ENCODE results near the gene FAM185A.
"Not testable (repeated sequence)": the region's sequence is repeated elsewhere in the genome, so short reads cannot be mapped to it uniquely, and the experiment has no call there.

Gene FAM185A

DNA sequence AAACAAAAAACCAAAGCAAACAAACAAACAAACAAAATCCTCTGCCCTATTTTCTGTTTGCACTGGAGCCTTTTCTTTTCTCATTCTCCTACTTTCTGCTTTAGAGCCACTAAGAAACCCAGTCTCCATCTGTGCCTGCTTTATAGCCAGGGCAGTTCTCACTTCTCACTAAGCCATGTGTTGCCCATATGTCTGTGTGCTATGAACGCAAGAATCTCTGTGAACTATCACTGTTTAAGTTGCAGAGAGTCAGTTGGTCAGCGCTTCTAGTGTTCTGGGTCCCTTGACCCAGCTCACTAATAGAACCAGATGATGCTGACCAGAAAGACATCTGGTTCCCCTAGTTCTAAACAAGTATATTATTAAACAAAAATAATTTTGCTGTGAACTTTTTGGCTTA, 81.4 kb downstream of the FAM185A start:
- DNase-seq (ENCODE audit: low spot score), result no peak

DNA sequence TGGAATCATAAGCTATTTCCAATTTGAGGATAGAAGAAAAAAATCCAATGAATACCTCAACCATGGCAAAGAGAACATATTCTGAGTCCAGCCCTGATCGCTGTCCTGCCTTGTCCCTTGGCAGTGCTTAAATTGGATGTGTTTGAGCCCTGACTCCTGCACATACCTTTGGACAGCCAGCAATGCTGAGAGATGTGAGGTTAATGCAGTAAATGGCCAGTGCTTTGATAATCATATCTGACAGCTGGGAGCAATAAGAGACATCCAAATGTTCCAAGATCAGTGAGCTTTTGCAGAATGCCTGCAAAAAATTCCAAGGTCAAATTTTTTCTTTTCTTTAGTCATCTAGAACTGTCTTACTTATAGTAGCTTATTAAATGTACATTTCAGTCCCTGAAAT, 83.9 kb downstream of the FAM185A start:
- DNase-seq (ENCODE audit: low spot score), result no peak

DNA sequence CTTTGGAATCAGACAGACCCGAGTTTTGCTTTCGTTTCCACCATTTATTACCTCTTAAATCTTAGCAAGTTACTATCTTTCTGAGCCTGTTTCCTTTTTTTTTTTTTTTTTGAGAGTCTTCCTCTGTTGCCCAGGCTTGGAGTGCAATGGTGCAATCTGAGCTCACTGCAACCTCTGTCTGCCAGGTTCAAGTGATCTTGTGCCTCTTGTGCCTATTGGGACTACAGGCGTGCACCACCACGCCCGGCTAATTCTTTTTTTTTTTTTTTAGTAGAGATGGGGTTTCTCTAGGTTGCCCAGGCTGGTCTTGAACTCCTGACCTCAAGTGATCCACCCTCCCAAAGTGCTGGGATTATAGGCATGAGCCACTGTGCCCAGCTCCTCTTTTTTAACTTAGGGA, 84.5 kb downstream of the FAM185A start:
- DNase-seq (ENCODE audit: low spot score), result no peak

DNA sequence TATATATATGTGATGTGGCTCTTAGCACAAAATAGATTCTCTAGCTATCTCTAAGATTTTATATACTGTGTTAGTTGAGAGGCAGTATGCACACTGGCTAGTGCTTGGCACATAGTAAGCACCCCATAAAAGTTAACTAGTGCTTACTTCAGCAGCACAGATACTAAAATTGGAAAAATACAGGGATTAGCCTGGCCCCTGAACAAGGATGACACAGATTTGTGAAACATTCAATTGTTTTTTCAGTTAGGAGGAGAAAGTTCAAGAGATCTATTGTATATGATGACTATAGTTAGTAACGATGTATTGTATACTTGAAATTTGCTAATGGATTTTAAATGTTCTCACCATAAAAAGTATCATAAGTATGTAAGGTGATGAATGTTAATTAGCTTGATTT, 85.7 kb downstream of the FAM185A start:
- DNase-seq (ENCODE audit: low spot score), result no peak

DNA sequence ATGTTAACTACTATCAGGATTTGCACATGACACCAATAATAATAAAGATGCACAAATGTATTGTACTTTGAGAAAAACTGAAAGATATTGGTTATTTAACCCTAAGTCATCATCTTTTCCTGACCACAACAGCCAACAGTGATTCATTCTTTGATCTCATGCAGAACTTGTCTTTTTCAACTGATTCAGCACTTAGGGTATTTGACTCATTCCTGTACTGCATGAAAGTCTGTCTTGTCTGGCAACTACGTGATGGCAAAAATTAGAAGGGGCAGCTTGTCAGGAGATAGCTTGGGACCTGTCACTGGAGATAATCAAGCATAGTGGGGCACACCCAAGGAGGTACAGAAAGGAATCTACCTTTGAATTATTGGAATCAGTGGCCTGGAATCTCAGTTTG, 86.2 kb downstream of the FAM185A start:
- DNase-seq (ENCODE audit: low spot score), result no peak

DNA sequence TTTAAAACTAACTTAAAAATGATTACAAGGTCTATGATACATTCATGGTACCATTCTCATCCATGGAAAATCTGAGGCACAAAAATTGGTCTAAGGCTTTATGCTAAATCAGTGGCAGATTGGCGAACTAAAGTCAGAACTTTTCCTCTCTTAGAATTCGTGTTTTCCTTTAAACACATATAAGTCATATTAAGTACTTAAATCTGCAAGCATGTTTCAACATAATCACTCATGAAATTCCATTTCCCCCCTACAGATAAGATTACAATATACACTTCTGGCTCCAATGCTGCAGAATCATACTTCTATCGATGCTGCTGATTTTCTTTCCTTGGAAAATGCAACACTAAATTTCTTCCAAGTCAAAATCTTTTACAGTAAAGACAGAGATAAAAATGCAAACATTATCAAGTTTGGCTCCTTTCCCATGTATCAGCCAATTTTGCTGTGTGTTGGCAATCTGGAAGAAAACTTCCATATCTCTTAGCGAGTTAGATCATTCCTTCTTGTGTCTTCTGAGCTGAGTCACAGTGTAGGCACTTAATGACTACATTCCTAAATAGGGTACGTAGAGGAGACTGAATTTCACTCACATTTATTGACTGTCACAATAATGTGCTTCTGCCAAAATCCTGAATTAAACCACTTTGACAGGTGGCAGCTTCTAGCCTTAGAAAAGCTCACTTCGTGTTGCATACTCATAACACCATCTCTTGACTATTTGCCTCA, 87.6 kb downstream of the FAM185A start:
- peak; percentile 18 for DNase-seq (ENCODE audit: low spot score)

DNA sequence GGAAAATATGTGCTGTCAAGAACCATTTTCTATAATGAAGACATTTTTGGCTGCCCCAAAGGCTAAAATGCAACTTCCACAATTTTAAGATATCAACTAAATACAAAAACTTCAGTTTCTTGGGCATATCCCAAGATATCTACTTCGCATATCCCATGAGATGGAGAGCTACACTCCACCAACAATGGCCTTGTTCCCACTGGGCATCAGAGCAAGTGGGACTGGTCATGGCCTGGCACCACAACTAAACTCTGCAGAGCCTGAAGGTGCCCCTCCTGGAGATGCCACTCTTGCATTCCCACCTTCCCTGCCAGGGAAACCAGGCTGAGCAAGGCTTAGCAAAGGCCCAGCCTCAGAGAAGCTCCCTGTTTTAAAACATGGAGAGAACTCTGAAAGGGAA, 88.2 kb downstream of the FAM185A start:
- no peak for DNase-seq (ENCODE audit: low spot score)

DNA sequence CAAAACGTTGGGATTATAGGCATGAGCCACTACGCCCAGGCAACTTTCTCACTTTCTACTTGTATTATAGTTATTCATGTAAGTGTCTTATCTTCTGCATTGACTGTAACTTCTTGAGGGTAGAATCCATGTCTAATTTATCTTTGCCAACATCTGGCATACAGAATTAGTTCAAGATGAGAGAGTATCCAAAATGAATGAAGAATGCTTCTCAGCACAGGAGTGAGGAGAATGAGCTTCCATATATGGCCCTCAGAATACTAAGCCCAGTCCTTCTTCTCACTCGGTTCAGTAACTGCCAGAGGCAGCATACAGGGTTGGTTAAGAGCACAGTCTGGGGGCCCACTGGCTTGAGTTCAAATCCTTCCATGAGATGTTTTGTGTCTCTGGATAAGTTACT, 89.0 kb downstream of the FAM185A start:
- no peak for DNase-seq (ENCODE audit: low spot score)

DNA sequence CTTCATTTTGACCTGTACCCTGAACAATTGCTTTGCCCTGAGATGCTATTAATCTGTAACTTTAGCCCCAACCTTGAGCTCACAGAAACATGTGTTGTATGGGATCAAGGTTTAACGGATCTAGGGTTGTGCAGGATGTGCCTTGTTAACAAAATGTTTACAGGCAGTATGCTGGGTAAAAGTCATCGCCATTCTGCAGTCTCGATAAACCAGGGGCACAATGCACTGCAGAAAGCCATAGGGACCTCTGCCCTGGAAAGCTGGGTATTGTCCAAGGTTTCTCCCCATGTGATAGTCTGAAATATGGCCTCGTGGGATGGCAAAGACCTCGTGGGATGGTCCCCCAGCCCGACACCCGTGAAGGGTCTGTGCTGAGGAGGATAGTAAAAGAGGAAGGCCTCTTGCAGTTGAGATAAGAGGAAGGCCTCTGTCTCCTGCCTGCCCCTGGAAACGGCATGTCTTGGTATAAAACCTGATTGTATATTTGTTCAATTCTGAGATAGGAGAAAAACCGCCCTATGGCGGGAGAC, 89.8 kb downstream of the FAM185A start:
- not testable (repeated sequence) for DNase-seq (ENCODE audit: low spot score)

DNA sequence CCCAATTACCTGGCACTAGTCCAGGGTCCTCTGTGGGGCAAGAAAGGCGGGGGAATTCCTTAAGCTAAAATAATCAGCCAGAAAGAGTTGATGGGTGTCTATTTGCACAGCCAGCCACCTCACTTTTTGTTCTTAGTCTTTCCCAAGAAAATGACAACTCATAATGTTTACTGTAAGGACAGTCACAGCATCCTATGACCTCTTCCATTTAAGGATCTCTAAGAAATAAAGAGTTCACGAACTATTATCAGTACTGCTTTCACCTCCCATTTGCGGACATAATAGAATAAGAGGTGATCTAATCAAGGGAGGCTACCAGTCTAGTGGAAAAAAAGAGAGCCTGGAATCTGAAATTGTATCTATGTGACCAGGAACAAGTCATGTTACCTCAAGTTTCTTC, 91.6 kb downstream of the FAM185A start:
- no peak for DNase-seq (ENCODE audit: low spot score)

DNA sequence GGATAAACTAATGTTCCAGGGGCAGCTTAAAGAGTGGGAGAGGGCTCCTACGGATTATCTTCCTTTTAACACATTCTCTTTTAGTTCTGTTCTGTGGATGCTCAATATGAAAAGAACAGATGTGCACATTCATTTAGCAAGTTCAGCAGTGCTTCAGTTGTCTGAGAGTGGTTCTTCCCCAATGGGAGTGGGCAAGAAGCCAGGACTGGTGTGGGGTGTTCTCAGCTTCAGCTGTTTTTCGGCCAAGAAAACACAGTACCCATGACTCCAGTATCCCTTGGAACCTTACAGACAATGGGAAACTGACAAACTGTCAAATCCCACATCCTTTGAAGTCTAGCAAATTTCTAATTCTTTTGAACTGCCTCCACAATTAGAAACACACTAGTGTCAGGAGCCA, 92.5 kb downstream of the FAM185A start:
- peak; percentile 27 for DNase-seq (ENCODE audit: low spot score)

DNA sequence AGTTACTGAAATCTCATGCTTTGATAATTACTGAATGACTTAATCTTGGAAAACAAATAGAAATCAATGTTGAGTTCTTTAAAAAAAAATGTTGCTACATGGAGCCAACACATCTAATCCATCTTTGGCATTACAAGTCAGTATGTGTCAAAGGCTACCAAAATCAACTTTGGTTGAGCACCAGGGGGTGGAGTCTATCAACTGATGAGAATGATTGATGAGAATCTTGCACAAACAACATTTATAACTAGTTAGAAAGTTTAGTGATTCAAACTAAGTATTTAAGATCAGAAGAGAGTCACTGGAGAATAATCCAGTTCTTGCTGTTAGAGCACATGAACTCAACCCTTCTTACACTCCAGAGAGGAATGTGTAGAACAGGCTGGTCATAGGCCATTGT, 93.5 kb downstream of the FAM185A start:
- no peak for DNase-seq (ENCODE audit: low spot score)

DNA sequence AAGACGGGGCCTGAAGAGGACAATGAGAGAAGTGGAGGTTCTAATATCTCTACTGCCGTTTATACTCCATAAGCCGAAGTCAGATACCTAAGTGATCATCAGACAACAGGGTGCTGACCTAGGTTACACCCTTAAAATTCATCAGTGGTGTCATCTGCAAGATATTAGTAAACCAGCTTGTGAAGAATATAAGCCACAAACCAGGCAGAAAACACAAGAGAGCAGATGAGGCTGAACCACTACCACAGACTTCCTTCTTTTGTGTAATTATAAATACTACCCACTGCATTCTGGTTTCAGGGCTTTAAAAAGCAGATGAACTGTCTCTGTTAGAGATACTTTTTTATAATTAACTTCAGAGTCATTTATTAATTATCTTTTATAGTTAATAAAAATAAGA, 95.1 kb downstream of the FAM185A start:
- no peak for DNase-seq (ENCODE audit: low spot score)

DNA sequence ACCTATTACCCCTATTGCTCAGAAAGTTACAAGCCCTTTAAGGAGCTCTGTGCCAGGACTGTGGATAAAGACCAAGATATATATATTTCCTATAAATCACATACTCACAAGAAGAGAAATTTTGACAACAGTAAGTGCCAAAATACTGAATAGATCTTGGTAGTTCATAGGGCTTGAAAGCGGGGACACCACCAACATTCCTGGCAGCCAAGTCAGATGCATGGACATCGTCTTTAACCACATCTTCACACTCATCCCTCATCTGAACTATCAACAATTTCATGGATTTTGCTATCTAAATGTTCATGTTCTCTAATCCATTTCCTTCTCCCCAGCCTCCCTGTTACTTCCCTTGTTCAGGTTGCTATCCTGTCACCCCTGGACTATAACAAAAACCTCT, 96.5 kb downstream of the FAM185A start:
- no peak for DNase-seq (ENCODE audit: low spot score)

DNA sequence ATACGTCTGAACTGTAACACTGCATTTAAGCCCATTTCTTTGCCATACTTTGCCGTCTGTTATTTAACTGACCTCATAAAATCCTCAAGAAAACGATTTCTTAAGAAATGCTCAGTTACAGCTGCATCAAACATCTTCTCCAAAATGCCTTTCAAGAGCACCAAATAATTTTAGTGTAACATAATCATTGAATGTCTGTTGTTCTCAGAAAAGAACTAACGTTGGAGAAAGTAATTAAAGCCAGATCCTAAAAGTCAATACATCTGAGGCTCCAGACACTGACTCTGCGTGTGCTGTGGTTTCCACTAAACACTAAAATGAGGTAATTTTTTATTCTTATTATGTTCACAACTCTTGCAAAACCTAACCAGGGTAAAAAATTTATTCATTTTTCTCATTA, 100.3 kb downstream of the FAM185A start:
- DNase-seq (ENCODE audit: low spot score), result no peak

DNA sequence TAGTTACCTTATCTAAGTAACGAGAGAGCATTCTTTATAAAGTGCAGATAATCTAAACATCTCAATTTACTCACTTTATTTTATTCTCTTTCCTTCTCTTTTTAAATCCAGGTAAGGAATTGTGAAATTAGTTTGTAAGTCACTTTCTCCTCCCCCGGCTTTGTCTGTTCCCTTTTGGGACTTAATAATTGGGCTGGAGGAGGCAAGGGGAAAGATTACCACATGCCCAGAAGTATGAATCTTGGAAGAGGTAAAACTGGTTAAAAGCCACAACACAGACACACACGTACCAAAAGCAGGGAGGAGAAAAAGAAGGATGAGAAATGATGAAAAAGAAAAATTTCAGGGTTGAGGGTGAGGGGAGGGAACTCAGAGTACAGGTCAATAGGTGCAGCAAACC, 100.7 kb downstream of the FAM185A start:
- no peak for DNase-seq (ENCODE audit: low spot score)

DNA sequence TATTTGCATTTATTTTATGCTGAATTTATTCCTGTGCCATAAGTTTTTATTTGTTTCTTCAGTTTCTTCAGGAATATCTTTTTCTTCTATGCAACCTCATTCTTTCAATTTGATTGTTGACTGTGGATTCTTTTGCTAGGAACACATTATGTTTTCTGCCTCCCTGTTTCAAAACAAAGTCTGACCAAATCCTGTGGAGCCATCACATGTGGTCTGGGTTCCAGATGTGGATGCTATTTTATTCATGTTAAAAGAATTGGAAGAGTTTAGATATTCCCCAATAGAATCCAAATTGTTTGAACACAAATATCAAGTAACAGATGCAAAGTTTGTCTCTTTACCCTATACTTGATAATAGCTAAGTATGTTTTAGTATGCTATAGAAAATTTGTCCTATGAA, 107.2 kb downstream of the FAM185A start:
- no peak for DNase-seq (ENCODE audit: low spot score)

Data from Ammon's horn (tissue), 1 donor.